Measurements from ENCODE around the gene CSNK1E.

Gene CSNK1E

GRCh38 chr22:38304526-38304925, 12.7 kb downstream of the CSNK1E start:
- TF ChIP-seq SIN3A (IDR thresholded peaks at IDR 0.05; ENCODE audit: borderline replicate concordance, insufficient read depth, low read length) (no peak), TAF1 (IDR thresholded peaks at IDR 0.05; ENCODE audit: borderline replicate concordance, insufficient read depth, low read length) (no peak), FOXP2 (optimal IDR thresholded peaks at IDR 0.05; ENCODE audit: borderline replicate concordance, extremely low read depth, extremely low read length, insufficient read depth) (no peak), POLR2AphosphoS5 (IDR thresholded peaks at IDR 0.05; ENCODE audit: low read depth, low read length) (no peak), REST (IDR thresholded peaks at IDR 0.05; ENCODE audit: insufficient read depth in 1 of 2, low read depth in 2 of 2, low read length in 2 of 2) (no peak)

- TF ChIP-seq TAF1 (IDR thresholded peaks at IDR 0.05; ENCODE audit: borderline replicate concordance, insufficient read depth, low read length) (no peak), POLR2AphosphoS5 (IDR thresholded peaks at IDR 0.05; ENCODE audit: low read depth, low read length) (no peak), FOXP2 (optimal IDR thresholded peaks at IDR 0.05; ENCODE audit: borderline replicate concordance, extremely low read depth, extremely low read length, insufficient read depth) (no peak), SIN3A (IDR thresholded peaks at IDR 0.05; ENCODE audit: borderline replicate concordance, insufficient read depth, low read length) (no peak), REST (IDR thresholded peaks at IDR 0.05; ENCODE audit: insufficient read depth in 1 of 2, low read depth in 2 of 2, low read length in 2 of 2) (no peak)
Observed at GRCh38 chr22:38303974-38304373, 13.3 kb downstream of the CSNK1E start.

GRCh38 chr22:38302906-38303305, 14.3 kb downstream of the CSNK1E start:
- TF ChIP-seq POLR2AphosphoS5 (IDR thresholded peaks at IDR 0.05; ENCODE audit: low read depth, low read length) (no peak), TAF1 (IDR thresholded peaks at IDR 0.05; ENCODE audit: borderline replicate concordance, insufficient read depth, low read length) (no peak), FOXP2 (optimal IDR thresholded peaks at IDR 0.05; ENCODE audit: borderline replicate concordance, extremely low read depth, extremely low read length, insufficient read depth) (no peak), REST (IDR thresholded peaks at IDR 0.05; ENCODE audit: insufficient read depth in 1 of 2, low read depth in 2 of 2, low read length in 2 of 2) (no peak), SIN3A (IDR thresholded peaks at IDR 0.05; ENCODE audit: borderline replicate concordance, insufficient read depth, low read length) (no peak)

- TF ChIP-seq SIN3A (IDR thresholded peaks at IDR 0.05; ENCODE audit: borderline replicate concordance, insufficient read depth, low read length) = no peak
- no peak for TF ChIP-seq FOXP2 (optimal IDR thresholded peaks at IDR 0.05; ENCODE audit: borderline replicate concordance, extremely low read depth, extremely low read length, insufficient read depth)
- TF ChIP-seq REST (IDR thresholded peaks at IDR 0.05; ENCODE audit: insufficient read depth in 1 of 2, low read depth in 2 of 2, low read length in 2 of 2) = no peak
- no peak for TF ChIP-seq TAF1 (IDR thresholded peaks at IDR 0.05; ENCODE audit: borderline replicate concordance, insufficient read depth, low read length)
- TF ChIP-seq POLR2AphosphoS5 (IDR thresholded peaks at IDR 0.05; ENCODE audit: low read depth, low read length) = no peak
Observed at GRCh38 chr22:38300946-38301345, 16.3 kb downstream of the CSNK1E start.

Measured in PFSK-1 (cell line).